K562 (cell line): Measurements from ENCODE around the gene GPX5. TPM values are rescaled to one million over a fixed set of nuclear protein-coding genes. Genes with fewer than 3 reads are reported as not detected.

Experiments
- BRD9 ChIP-seq: fragments of 450-650 bp; IDR thresholded peaks from 2 replicates; pipeline ENCODE4 v1.6.1; 2018; ENCODE audit warnings: low read depth; ENCODE audit not compliant: partially characterized antibody
- CBX3 ChIP-seq, 2 experiments: IDR thresholded peaks; 1 replicate in 1 of 2; 2 replicates in 1 of 2; pipeline ENCODE4 v1.6.1; 2012; ENCODE audit warnings: inconsistent platforms in 2 of 2, low read length in 2 of 2, borderline replicate concordance in 1 of 2, control low read depth in 1 of 2
- MCM5 ChIP-seq: fragments of 450-650 bp; IDR thresholded peaks from 2 replicates; pipeline ENCODE4 v1.6.1; 2016; ENCODE audit warnings: low read depth
- NR0B1 ChIP-seq: fragments of 450-650 bp; IDR thresholded peaks from one replicate; pipeline ENCODE4 v1.6.1; 2018; ENCODE audit warnings: mild to moderate bottlenecking, moderate library complexity; ENCODE audit not compliant: partially characterized antibody
- ZBTB40 ChIP-seq, 2 experiments: fragments of 450-650 bp in 1 of 2; sonication (generic) in 1 of 2; formaldehyde crosslinking in 1 of 2; IDR thresholded peaks; 2 replicates each; pipeline versions ENCODE4 v1.7.1 to v1.9.0; 2016 to 2022; ENCODE audit warnings: inconsistent platforms in 1 of 2, mild to moderate bottlenecking in 1 of 2, missing genetic modification reagents in 1 of 2
- polyA plus RNA-seq, 8 experiments: library from polyadenylated mRNA; depleted of rRNA in 4 of 8; stranded (reverse) in 5 of 8; unstranded in 3 of 8; fragments of >200 nt; fragmentation: Nextera tagmentation in 2 of 8; fragmentation: Illumina TruSeq in 1 of 8; extraction: Ambion mirVana in 2 of 8; extraction: Trizol in 1 of 8; gene quantifications; 2 replicates each; pipeline versions ENCODE4 v1.2.1 to v1.2.3, GENCODE V29; 2011 to 2014; ENCODE audit warnings: inconsistent platforms in 1 of 8, missing spikeins in 1 of 8
- total RNA-seq, 7 experiments: library from RNA; depleted of rRNA in 6 of 7; stranded (reverse); fragments of >200 nt in 6 of 7; fragmentation: Illumina TruSeq in 2 of 7; extraction: Trizol in 2 of 7; gene quantifications; 2 replicates each; pipeline versions ENCODE4 v1.2.1 to v1.2.3, GENCODE V29; 2011 to 2021; ENCODE audit warnings: low replicate concordance in 1 of 7

GPX5 gene
- total and polyA plus RNA-seq, 9 of the 15 experiments (the other 6 are each of a cell fraction or from before 2014, with no cell fraction given) = 0.07 to 0.18 (median 0.15) TPM; not detected in 6

GRCh38 chr6:28553986-28554881, 28.6 kb downstream of the GPX5 start (continued):
- TF ChIP-seq ZBTB40 (IDR thresholded peaks at IDR 0.05) (peak; percentile 62), ZBTB40 (CRISPR knock-in tag; IDR thresholded peaks at IDR 0.05) (no peak), BRD9 (peak; percentile 93), NR0B1 (no peak), MCM5 (no peak), CBX3 (IDR thresholded peaks at IDR 0.05; ENCODE audit: borderline replicate concordance in 1 of 2, low read length in 2 of 2) (peak in 1 of 2 experiments; percentile 54; a peak in 1 of 3 replicates)
